B cell (primary cell): ENCODE data around the gene EPHA5. TPM values are rescaled to one million over a fixed set of nuclear protein-coding genes. Genes with fewer than 3 reads are reported as not detected.

Experiments
- ATAC-seq: fragments of 200-7000 bp; cut with Tn5 transposase; one replicate; pipeline ENCODE4 v1.10.0; 2021; ENCODE audit warnings: low read depth, mild to moderate bottlenecking, moderate number of reproducible peaks, moderate library complexity
- CTCF ChIA-PET: fragments of 350-600 bp; sonication (Branson Sonifier 250); formaldehyde crosslinking; loops from one replicate; lab custom pipeline; 2021; ENCODE audit warnings: antibody characterized with exemption, inconsistent platforms; lab: Charles Lee
- POLR2A ChIA-PET: fragments of 350-600 bp; sonication (Branson Sonifier 250); formaldehyde crosslinking; loops from one replicate; lab custom pipeline; 2021; ENCODE audit warnings: antibody characterized with exemption; lab: Charles Lee
- DNase-seq: peaks from one replicate; pipeline ENCODE4 v3.0.0; 2013
- H2AFZ ChIP-seq: 2 replicates; pipeline ENCODE4 v1.6.1; 2012; ENCODE audit warnings: mild to moderate bottlenecking, low read depth, low read length; ENCODE audit not compliant: insufficient read depth, poor library complexity, severe bottlenecking
- H3K27ac ChIP-seq, 2 donors: 1 replicate in 1 of 2; 2 replicates in 1 of 2; pipeline ENCODE4 v1.5.1; 2012 to 2013; ENCODE audit warnings: low read length in 2 of 2, mild to moderate bottlenecking in 2 of 2, moderate library complexity in 1 of 2
- H3K27me3 ChIP-seq, 4 experiments: fragments of 200-600 bp in 1 of 4; sonication (generic) in 1 of 4; replicated peaks in 1 of 4; 1 replicate in 2 of 4; 2 replicates in 2 of 4; pipeline versions ENCODE4 v1.6.1 to v1.7.0; 2013 to 2016; ENCODE audit warnings: low read length in 3 of 4, mild to moderate bottlenecking in 2 of 4, mixed read lengths in 1 of 4, moderate library complexity in 1 of 4; ENCODE audit not compliant: insufficient read depth in 4 of 4, control insufficient read depth in 3 of 4; ENCODE audit errors: control extremely low read depth in 1 of 4
- H3K36me3 ChIP-seq, 2 experiments: replicated peaks in 1 of 2; 1 replicate in 1 of 2; 2 replicates in 1 of 2; pipeline versions ENCODE4 v1.6.1 to v1.7.1; 2013; ENCODE audit warnings: low read length in 1 of 2; ENCODE audit not compliant: insufficient read depth in 2 of 2, control insufficient read depth in 1 of 2; ENCODE audit errors: control extremely low read depth in 1 of 2, extremely low read depth in 1 of 2
- H3K4me1 ChIP-seq, 2 donors: fragments of 200-600 bp in 1 of 2; sonication (generic) in 1 of 2; 1 replicate in 1 of 2; 2 replicates in 1 of 2; pipeline versions ENCODE4 v1.5.1 to v1.6.1; 2013 to 2017; ENCODE audit warnings: low read length in 2 of 2; ENCODE audit not compliant: control insufficient read depth in 2 of 2, insufficient read depth in 2 of 2
- H3K4me2 ChIP-seq: replicated peaks from 2 replicates; pipeline ENCODE3; 2012; ENCODE audit warnings: mild to moderate bottlenecking, low read depth, low read length; ENCODE audit not compliant: poor library complexity, severe bottlenecking
- H3K4me3 ChIP-seq, 5 experiments: fragments of 200-600 bp in 1 of 5; sonication (generic) in 1 of 5; 1 replicate in 3 of 5; 2 replicates in 2 of 5; pipeline versions ENCODE4 v1.5.1 to v1.7.0; 2011 to 2016; ENCODE audit warnings: low read length in 4 of 5, mild to moderate bottlenecking in 4 of 5, low read depth in 2 of 5, control low read depth in 1 of 5, moderate library complexity in 1 of 5; ENCODE audit not compliant: insufficient read depth in 1 of 5; ENCODE audit errors: control extremely low read depth in 1 of 5, extremely low read depth in 1 of 5
- H3K79me2 ChIP-seq: fragments of 200-600 bp; sonication (generic); one replicate; pipeline ENCODE4 v1.6.0; 2016; ENCODE audit warnings: low read length; ENCODE audit not compliant: control insufficient read depth, insufficient read depth
- H3K9ac ChIP-seq: fragments of 200-600 bp; sonication (generic); 2 replicates; pipeline ENCODE4 v1.6.1; 2017; ENCODE audit warnings: mild to moderate bottlenecking, low read length, moderate library complexity
- H3K9me3 ChIP-seq, 3 donors: one replicate each; pipeline versions ENCODE4 v1.6.1 to v1.7.1; 2013; ENCODE audit warnings: low read length in 2 of 3; ENCODE audit not compliant: control insufficient read depth in 2 of 3, insufficient read depth in 1 of 3; ENCODE audit errors: control extremely low read depth in 1 of 3
- H4K20me1 ChIP-seq: 2 replicates; pipeline ENCODE4 v1.6.0; 2012; ENCODE audit warnings: mild to moderate bottlenecking, low read length; ENCODE audit not compliant: insufficient read depth, control insufficient read depth, poor library complexity, severe bottlenecking
- H3K27ac Mint-ChIP-seq: one replicate; pipeline ENCODE4 v1.8.0; 2021; ENCODE audit warnings: mixed read lengths
- H3K27me3 Mint-ChIP-seq: one replicate; pipeline ENCODE4 v1.8.0; 2021; ENCODE audit warnings: mixed read lengths
- H3K4me1 Mint-ChIP-seq: one replicate; pipeline ENCODE4 v1.8.0; 2021; ENCODE audit warnings: mixed read lengths
- H3K4me3 Mint-ChIP-seq: one replicate; pipeline ENCODE4 v1.8.0; 2021; ENCODE audit warnings: mixed read lengths
- H3K9me3 Mint-ChIP-seq: one replicate; pipeline ENCODE4 v1.8.0; 2022; ENCODE audit warnings: mixed read lengths; ENCODE audit not compliant: insufficient read depth
- EZH2 ChIP-seq: IDR thresholded peaks from 2 replicates; pipeline ENCODE4 v1.6.1; 2012; ENCODE audit warnings: borderline replicate concordance, low read depth, mild to moderate bottlenecking, moderate library complexity, low read length; ENCODE audit not compliant: insufficient read depth, poor library complexity, severe bottlenecking
- WGBS: methylation state at CpG from one replicate; pipeline ENCODE4 v1.1.5; 2013; ENCODE audit warnings: missing lambda C conversion rate; ENCODE audit not compliant: insufficient coverage; 5-methylcytosine and 5-hydroxymethylcytosine counted together
- intact Hi-C: fragments of 100-400 bp; cut with micrococcal nuclease; formaldehyde crosslinking; loops from one replicate; pipeline ENCODE4 v1.10.0; 2022
- polyA plus RNA-seq: library from polyadenylated mRNA; depleted of rRNA; stranded (reverse); fragments of >200 nt; gene quantifications from 2 replicates; pipeline ENCODE4 v1.2.3, GENCODE V29; 2012
- total RNA-seq, 2 donors: library from RNA; stranded (reverse); fragments of 120-200 nt in 1 of 2; gene quantifications; 1 replicate in 1 of 2; 2 replicates in 1 of 2; pipeline versions ENCODE4 v1.2.3 to v1.2.4, GENCODE V29; 2013 to 2022
- TF ChIP-seq, protein P1 (sequence below): fragments of 200-600 bp; IDR thresholded peaks from one replicate; pipeline ENCODE4 v1.8.0; 2022; ENCODE audit warnings: antibody characterized with exemption, mild to moderate bottlenecking

EPHA5 gene
- total and polyA plus RNA-seq, 2 donors (not counting 1 experiment from before 2014, with no cell fraction given), result not detected

- Histone ChIP-seq H4K20me1 (no peaks in the 10 kb centered on the region), H3K4me2 (no peak overlapping the region), H3K4me3 (no peak overlapping the region), H2AFZ (no peak overlapping the region), H3K36me3 (no peaks in the 10 kb centered on the region), H3K9ac (no peak overlapping the region), H3K27me3 (no peaks in the 10 kb centered on the region), H3K9me3 (no peaks in the 10 kb centered on the region), H3K27ac (no peak overlapping the region), H3K79me2 (no peaks in the 10 kb centered on the region), H3K4me1 (no peaks in the 10 kb centered on the region)
- Mint-ChIP-seq H3K4me1 (no peaks in the 10 kb centered on the region), H3K4me3 (no peak overlapping the region), H3K27ac (no peak overlapping the region), H3K27me3 (no peaks in the 10 kb centered on the region), H3K9me3 (no peaks in the 10 kb centered on the region)
- ChIA-PET CTCF (no interaction called here), POLR2A (no interaction called here)
- intact Hi-C loops, result no loop called here
- ATAC-seq (no peak), DNase-seq (no peak)
- no peak for TF ChIP-seq EZH2
- WGBS, result 93% methylated on average over 3 of the region's 3 CpGs
Measured at GRCh38 chr4:65600656-65601055, 69.6 kb downstream of the EPHA5 start.

DNA sequence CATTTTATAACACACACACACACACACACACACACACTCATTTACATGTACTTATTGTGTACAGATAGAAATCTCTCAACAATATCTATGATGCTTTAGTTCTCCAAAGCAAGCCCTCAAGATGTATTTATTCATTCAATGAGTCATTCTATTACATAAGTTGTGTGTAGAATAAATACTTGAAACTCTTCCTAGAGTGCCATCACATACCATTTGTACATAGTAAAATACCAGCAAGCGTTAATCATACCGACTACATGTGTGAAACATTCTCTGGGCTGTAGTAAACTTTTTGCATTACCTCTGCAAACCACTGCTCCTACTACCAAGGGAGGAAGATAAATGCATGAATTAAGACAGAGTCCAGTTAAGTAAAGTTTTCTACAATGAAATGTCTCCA is 70.9 kb downstream of the EPHA5 start:
- Histone ChIP-seq H3K79me2 (no peaks in the 10 kb centered on the region), H3K27me3 (no peaks in the 10 kb centered on the region), H3K9me3 (no peaks in the 10 kb centered on the region), H3K9ac (no peak overlapping the region), H3K36me3 (no peaks in the 10 kb centered on the region), H4K20me1 (no peaks in the 10 kb centered on the region), H3K27ac (no peak overlapping the region), H3K4me3 (no peak overlapping the region), H3K4me1 (no peaks in the 10 kb centered on the region), H3K4me2 (no peak overlapping the region), H2AFZ (no peak overlapping the region)
- Mint-ChIP-seq H3K9me3 (no peaks in the 10 kb centered on the region), H3K4me3 (no peak overlapping the region), H3K4me1 (no peaks in the 10 kb centered on the region), H3K27ac (no peak overlapping the region), H3K27me3 (no peaks in the 10 kb centered on the region)
- ATAC-seq, result no peak
- ChIA-PET CTCF (no interaction called here), POLR2A (no interaction called here)
- WGBS, result no CpG with 5 or more reads among the region's 2 CpGs
- DNase-seq, result no peak
- intact Hi-C loops, result no loop called here
- no peak for TF ChIP-seq EZH2
- TF ChIP-seq, protein P1, sequence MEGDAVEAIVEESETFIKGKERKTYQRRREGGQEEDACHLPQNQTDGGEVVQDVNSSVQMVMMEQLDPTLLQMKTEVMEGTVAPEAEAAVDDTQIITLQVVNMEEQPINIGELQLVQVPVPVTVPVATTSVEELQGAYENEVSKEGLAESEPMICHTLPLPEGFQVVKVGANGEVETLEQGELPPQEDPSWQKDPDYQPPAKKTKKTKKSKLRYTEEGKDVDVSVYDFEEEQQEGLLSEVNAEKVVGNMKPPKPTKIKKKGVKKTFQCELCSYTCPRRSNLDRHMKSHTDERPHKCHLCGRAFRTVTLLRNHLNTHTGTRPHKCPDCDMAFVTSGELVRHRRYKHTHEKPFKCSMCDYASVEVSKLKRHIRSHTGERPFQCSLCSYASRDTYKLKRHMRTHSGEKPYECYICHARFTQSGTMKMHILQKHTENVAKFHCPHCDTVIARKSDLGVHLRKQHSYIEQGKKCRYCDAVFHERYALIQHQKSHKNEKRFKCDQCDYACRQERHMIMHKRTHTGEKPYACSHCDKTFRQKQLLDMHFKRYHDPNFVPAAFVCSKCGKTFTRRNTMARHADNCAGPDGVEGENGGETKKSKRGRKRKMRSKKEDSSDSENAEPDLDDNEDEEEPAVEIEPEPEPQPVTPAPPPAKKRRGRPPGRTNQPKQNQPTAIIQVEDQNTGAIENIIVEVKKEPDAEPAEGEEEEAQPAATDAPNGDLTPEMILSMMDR, result no peak
